Central memory CD4-positive, alpha-beta T cell (primary cell): ENCODE data around the gene TCF21.
"Not testable (repeated sequence)": the region's sequence is repeated elsewhere in the genome, so short reads cannot be mapped to it uniquely, and the experiment has no call there.

Source experiments
- DNase-seq: peaks from one replicate; pipeline ENCODE4 v3.0.0; 2022
- total RNA-seq, 3 experiments: gene quantifications; one replicate each; lab custom pipeline; 2026; lab: John Stamatoyannopoulos, UW

TCF21 gene
- total RNA-seq, result 0 reads per million in 3 experiments

DNA sequence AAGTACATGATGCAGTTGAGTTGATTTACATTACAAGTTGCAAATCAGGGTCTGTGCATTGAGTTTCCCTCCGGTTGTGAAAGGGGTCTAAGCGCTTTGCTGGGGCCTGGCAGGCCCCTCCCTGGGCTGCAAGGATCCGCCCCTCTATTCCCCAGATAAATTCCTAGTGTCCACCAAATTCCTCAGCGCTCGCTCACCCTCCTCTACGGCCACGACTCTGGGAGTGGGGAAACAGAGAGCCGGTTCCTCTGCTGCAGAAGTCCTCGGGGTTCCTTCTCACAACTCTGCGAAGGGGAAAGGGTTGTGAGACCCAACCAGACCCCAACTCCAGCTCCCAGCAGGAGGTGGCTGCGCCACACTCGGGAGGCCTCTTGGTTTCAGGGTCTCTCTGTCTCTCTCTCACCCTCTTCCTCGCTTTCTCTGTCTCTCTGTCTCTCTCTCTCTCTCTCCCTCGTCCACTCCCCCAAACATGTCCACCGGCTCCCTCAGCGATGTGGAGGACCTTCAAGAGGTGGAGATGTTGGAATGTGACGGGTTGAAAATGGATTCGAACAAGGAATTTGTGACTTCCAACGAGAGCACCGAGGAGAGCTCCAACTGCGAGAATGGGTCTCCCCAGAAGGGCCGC, at the start of gene TCF21:
TCF21 (plus strand) TSS at position 185 of the 628 bp plus-strand sequence; CDS start at position 470, 285 bp downstream.
- no peak for DNase-seq

DNA sequence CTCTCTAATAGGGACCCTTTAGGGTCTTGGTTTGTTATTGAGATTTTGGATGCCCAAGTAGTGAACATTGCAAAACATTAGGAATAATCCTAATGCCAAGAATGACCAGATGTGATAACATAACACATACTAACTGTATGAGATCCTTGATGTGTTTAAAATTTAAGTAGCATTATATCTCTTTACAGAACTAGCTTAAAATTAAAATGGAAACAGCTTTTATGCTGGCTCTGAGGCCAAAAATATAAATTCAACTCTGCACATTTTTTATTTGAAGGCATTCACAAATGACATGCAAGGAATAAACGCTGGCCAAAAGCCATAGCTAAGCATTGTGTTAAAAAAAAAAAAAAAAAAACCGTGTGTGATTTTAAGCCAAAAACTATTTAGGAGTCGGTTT, 47.7 kb upstream of the TCF21 start:
- DNase-seq, result no peak

DNA sequence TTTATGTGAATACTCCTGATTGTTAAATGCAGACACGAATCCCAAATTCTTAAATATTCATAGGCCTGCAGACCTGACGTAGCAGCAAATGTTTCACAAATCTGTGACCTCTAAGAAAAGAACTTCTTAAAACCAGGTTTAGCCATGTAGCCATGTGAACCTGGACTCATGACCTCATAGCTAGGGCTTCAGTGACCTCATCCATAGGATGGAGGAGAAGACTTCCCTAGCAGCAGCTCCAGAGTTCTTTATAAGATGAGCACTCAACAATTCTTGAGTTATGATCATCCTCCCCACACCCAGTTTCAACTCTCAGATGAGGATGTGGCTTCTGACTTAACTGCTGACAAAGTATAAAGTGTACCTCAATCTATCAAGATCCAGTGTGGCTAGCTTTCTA, 45.8 kb upstream of the TCF21 start:
- no peak for DNase-seq

DNA sequence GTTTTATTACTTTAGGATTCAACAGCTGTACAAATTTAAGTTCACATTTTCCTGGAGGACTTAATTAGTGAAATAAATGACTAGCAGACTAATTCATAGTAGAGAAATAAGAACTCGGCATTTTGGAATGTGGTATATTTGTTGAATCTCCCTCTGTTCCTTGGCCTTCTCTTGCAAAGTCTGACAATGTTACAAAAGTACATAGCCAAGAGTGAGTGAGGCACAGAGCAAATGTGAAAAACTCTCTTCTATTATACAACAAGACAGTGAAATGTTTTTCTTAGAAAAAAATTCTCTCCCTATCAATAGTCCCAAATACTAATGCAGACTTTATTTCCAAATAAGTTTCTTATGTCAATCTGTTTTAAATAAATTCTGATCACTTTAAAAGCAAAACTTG, 44.2 kb upstream of the TCF21 start:
- DNase-seq, result no peak

DNA sequence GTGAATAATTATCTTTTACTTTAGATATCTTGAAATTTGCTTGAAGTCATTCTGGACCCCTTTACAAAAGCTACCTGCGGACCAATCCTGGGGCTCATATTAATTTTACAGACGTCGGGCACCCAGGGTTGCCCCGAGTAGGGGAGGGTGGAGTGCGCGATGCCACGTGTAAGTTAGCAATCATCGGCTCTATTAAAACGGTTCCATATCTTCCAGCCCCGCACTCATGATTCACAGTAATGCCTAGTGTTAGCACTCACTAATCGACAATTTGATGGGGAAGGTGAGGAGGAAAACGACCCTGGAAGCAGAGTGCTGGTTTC, 34.9 kb upstream of the TCF21 start:
- no peak for DNase-seq

DNA sequence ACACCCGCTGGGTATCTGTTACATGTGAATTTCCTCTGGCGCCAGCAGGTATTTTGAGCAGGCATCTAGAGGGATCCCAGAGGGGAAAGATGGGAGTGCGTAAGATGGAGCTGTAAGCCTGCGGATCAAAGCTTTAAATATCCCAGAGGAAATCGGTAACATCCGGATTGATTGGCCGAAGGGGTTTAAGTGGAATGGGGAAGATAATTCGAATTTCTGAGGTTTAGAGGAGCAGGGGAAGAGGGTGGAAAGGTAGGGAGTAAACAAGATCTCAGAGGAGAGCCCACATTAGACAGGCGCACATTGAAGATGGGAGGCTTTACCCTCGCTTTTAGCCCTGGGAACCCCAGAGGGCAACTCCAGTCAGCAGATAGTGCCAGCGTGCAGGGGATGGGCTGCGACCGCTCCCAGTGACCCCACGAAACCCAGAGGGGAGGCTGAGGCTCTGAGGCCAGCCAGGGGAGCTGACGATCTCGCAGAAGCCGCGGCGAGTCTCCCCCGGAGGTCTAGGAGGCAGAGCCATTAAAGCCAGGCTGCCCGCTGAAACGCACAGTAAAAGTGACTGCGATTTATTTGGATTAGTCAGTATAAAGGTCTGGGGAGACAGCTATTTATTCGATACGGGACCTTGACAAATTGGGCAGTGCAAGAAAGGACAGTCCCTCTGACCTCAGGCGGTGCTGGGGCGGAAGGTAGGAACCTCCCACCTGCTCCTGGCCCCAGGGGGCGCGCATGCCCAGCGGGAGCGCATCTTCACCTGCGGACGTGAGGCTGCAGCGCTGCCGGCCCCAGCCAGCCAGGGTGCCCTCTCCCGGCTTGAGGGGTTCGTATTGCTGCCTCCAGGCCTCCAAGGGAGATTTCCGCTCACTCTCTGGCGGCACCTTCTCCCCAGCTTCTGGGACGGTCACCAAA, 34.3 kb upstream of the TCF21 start:
- no peak for DNase-seq

DNA sequence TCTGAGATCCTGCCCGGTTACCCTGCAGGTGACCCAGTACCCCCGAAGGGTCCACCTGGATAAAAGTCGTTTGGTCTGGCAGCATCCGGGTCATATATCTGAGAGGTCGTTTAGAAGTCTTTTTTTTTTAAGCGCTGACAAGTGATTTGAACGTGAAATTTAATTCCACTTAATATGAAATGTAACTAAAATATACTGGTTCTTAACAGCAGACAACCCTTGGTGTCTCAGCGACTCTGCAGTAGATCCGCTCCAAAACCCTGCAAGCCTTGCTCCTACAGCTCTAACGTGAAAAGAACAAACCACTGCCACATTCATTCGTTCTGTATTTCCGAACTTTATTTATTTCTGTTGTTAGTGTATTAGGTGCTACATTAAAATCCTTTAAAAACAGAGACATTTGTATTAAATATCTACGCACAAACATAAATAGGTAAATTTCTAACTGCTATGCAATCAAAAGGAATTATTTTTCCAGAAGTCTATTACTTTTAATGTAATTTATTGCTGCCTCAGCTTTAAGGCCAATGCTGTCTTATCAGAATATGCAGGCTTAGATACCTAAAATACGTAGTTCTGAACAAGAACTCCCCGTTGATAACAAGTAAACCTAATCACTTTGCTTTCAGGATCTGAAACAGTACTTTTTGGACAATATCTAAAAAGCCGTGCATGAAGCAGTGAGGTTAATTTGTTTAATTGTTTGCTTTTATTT, 33.5 kb upstream of the TCF21 start:
- DNase-seq, result no peak

DNA sequence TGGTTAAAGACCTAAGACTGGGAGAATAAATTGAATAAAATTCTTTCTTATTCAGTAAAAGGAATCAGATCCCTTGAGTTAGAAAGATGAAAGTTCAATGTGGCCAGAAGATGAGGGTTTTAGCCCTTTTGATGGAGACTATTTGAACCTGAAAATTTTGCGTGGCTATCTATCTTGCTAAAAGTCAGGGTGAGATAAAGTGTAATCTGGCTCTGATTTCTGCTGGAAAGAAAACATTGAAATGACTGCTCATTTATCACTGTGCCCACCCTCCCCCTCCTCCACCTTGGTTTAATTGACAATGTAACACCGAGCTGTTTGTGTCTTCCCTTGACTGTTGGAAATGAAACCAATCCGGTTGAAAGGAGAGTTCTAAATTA, 32.9 kb upstream of the TCF21 start:
- no peak for DNase-seq

DNA sequence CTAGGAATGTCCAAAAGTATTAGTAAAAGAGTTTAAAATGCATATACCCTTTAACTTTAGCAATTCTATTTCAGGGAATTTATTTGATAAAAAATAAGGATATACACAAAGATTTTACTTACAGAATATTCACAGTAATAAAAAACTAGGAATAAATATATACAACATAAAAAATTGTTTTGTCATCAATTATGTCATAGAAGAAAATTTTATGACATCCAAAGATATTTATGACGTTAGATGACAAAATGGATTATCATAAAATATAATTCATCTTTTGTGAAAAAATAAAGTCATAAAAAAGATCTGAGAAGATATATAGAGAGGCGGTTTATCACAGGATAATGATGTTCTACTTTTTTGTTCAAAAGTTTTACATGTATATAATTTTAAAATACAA, 32.0 kb upstream of the TCF21 start:
- no peak for DNase-seq

DNA sequence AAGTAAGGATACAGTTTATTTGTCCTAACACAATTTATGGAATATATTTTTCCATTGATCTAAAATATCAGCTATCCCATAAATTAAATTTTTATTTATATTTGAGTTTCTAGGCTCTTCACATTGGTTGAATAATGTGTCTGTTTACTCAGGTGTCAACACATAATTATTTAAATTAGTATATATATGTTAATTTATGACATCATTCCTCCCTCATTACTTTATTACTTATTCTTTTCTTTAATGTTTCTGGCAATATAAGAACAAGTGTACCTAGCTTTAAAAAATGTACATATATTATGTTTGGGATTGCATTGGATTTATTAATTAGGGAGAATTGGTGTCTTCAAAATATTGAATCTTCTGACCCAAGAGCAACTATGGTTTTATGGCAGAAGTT, 31.2 kb upstream of the TCF21 start:
- DNase-seq, result no peak

DNA sequence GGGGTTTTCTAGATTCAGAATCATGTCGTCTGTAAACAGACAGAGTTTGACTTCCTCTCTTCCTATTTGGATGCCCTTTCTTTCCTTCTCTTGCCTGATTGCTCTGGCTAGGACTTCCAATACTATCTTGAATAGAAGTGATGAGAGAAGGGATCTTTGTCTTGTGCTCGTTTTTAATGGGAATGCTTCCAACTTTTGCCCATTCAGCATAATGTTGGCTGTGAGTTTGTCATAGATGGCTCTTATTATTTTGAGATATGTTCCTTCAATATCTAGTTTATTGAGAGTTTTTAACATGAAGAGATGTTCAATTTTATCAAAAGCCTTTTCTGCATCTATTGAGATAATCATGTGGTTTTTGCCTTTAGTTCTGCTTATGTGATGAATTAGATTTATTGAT, 27.6 kb upstream of the TCF21 start:
- DNase-seq, result not testable (repeated sequence)

DNA sequence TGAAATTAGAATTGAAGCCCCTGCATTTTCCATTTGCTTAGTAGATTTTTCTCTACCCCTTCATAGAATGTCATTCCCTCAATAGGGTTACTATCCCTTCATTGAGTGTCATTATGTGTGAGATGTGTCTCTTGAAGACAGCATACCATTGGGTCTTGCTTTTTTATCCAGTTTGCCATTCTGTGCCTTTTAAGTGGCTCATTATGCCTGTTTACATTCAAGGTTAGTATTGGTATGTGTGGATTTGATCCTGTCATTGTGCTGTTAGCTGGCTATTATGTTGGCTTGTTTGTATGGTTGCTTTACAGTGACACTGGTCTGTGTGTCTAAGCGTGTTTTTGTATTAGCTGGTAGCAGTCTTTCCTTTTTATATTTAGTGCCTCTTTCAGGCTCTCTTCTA, 25.7 kb upstream of the TCF21 start:
- no peak for DNase-seq

DNA sequence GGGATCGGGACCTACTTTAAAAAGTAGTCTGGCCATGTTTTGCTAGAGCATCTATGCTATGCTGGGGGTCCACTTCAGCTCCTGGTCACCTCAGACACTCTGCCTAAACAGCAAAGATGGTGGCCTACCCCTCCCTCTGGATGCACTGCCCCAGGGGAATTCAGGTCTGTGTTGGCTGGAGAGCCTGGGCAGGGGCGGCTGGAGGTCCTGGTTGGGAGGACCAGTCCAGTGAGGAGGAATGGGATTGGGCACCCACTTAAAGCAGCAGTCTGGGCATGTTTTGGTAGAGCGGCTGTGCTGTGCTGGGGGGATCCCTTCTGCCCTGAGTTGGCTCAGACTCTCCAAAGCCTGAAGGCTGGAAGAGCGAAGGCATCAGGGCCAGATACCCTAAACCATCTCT, 23.2 kb upstream of the TCF21 start:
- no peak for DNase-seq

DNA sequence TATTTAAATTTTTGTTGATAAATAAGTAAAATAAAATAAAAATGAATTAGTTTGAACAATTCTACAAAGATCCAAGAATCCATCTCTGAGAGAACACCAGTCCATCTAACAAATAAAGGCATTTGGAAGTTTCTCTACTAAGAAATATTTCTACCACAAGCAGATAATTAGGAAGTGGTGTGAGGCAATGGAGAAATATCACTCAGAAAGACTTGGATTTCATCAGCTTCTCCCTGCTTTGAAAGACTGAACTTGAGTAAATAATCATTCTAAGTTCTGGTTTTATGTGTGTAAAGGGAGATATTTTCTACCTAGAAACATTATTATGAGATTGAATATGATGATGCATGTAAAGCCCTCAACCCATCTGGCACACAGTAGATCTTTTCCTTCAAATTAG, 17.8 kb upstream of the TCF21 start:
- DNase-seq, result no peak

DNA sequence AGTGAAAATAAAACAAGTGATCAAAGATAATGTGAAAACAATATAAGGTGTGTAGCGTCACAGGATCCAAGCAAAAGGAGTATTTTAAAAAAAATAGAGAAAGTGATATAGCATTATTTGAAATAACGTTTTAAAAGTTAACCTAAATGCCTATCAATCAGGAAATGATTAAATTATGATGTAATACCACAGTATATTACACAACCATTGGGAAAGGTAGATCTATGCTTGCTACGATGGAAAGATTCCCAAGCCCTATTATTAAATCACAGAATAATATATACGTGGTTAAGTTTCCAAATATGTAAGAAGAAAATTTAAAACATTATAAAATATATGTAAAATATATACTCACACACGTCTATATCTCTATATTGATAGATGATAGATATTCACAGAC, 15.4 kb upstream of the TCF21 start:
- no peak for DNase-seq

DNA sequence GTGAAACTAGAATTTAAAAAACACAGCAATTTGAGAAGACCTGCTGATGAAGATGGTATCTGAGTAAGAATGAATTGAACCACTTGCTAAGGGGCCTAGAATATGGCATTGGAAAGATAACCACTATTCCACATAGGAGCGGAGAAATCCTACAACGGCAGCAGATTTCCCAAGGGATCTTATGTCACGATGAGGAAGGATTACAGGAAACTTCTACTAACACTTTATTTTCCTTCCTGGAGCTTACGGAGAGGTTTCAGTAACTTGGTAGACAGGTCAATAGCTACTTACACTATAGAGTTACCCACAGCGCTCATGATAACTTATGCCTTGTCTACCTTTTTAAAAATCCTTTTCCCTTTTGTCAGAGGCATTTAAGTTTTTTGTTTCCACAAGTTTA, 11.8 kb upstream of the TCF21 start:
- no peak for DNase-seq

DNA sequence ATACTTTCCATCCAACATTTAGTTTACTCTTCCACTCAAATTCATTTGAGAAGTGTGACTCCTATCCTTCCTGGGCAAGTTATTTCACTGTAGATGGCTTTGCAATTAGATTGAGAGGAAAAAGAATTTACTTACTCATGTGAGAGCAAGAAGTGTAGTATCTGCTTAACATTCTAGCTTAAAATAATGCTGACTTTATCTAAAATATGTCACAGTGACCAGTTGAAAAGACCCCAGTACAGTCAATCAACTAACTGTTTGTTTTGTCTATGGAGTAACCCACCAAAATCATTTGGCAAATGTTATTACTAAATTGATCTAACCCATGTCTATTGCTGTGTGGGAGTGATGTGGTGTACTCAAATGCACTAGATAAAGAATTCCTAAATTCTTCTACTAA, 8.9 kb upstream of the TCF21 start:
- DNase-seq, result no peak

DNA sequence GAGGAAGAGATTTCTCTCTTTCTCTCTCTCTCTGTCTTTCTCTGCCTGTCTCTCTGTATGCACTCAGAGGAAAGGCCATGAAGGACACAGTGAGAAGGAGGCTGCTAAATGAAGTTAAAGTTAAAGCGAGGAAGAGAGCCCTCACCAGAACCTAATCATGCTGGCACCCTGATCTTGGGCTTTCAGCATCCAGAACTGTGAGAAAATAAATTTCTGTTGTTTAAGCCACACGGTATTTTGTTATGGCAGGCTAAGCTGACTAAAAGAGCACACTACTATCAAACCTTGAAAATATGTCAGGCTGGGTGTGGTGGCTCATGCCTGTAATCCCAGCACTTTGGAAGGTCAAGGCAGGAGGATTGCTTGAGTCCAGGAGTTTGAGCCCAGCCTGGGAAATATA, 8.0 kb upstream of the TCF21 start:
- DNase-seq, result no peak

DNA sequence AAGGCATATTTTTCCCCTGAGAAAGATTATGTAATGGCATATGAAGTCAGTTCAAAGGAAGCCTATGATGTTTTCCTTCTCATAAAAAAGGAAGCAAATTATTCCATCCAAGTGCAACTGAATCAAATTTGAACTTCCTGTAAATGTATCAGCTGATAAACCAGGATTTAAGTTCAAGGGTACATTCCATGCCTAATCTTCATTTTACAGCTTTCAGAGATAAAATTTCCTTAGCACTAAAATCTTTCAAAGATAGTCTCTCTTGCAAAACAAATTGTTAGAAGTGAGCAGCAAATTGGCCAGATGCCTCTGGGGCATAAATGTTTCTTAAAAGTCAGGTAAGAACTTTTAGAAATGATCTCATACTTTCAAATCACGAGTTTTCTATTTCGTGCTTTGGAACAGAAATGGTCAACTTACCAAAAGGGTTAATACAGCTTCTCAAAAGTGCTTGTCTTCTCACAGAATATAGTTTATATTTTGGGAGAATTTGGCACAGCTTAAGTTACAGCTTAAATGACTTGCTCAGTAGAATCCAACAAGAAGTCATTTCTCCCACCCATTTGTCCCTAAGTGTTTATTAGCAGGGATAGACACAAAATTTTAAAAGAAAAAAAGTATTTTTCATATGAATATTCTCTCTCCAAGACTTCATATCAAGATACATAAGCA, 2.7 kb upstream of the TCF21 start:
- DNase-seq, result no peak

DNA sequence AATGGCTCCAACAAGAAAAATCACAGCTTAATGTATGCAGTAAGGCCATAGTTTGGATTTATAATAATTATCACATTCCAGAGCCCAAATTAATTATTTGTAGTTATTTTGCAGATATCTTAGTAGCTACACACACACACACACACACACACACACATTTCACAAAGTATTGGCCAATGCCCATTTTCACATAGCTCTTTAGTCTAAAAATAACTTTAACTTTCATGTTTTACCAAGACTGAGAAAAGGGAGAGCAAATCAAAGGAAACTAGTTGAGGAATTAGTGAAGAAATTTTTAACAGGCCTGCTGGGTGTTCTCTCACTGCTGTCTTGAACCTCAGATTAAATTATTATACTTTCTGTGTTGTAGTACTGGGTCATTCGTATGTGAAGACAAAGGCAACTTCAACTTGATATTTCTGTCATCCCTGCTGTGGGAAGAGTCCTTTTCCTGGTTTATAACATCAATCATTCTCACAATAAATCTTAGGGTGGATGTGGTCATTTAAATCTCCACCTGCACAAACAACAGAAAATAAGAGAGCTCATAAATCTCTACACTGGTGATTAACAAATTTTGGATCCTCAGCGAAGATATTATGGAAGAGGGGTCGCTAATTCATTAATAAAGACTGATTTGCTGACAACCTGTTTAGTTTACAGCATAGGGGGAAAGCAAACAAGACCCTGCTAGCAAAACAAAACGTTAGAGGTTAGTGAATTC, 1.6 kb upstream of the TCF21 start:
- no peak for DNase-seq

DNA sequence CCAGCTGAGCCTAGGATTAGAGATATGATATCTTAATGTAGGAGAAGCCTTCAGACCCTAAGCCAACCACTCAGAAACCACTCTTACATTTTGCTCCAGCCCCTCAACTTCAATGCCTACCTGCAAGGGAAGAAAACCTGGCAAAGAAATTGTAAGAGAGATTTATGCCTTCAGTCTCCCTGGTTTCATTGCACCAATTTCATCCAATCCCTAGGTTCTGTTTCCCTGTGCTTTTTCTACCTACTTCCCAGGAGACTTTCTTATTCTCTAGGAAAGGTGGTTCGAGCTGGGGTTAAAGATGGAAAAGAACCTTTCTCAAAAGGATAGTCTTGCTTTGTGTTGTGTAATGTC, 1.1 kb upstream of the TCF21 start:
- no peak for DNase-seq

DNA sequence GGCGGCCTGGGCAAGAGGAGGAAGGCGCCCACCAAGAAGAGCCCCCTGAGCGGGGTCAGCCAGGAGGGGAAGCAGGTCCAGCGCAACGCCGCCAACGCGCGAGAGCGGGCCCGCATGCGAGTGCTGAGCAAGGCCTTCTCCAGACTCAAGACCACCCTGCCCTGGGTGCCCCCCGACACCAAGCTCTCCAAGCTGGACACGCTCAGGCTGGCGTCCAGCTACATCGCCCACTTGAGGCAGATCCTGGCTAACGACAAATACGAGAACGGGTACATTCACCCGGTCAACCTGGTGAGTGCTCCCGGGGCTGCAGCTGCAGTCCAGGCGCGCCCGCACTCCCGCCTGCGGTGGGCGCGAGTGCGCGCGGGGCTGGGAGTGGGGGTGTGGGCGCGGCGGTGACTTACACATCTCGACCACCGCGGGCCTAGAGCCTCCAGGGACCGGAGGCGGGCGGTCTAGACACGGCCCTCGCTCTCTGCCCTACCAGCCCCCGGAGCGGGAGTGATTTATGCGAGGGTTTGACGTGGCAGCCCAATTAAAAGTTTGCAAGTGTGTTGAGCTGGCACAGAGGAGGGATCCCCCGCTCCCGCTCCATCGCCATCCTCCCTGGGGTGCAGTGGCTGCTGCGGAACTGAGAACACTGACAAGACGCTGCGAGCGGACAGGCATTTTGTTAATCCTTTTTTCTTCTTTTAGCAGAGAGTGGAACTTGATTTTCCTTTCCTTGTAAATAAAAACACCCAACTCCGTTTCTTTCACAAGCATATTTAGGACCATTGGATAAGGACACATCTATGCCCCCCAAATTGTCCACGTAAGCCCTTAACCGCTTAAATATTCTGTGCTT, 867 bp downstream of the TCF21 start:
- no peak for DNase-seq
